ENCODE measurements around the gene MYZAP.

DNA sequence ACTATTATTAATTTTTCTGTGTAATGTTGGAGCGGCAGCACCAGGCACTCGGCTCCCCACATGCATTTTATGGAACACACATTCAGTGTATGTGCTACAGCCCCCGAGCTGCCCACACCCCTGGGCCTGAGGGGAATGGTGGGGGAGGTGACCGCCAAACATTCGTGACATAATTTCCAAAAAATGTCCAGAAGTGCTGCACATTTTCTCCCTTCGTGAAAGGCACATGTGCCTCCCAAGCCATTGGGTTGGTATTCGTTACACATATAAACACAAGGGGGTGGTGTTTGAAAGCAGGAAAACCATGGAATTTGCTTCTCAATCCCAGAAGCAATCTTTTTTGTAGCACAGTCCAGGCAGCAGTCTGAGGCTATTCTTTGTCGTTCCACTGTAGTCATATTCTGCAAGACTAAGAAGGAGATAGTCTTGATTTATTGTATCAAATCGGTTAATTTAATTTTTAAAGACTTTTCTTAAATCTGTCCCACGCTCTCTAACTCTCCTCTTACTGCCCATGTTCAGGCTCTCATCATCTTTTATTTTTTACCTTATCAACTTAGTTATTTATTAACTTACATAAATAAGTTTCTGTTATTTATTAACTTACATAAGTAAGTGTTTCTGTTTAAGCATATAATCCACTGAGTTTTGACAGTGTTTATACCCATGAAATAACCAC, 75.6 kb downstream of the MYZAP start:
- TF ChIP-seq POLR2AphosphoS5 (IDR thresholded peaks at IDR 0.05) (no peak), EZH2 (IDR thresholded peaks at IDR 0.05; ENCODE audit: borderline replicate concordance, insufficient read depth, low read length, poor library complexity, severe bottlenecking) (no peak), MXI1 (conservative IDR thresholded peaks at IDR 0.05; ENCODE audit: poor library complexity, severe bottlenecking) (no peak), EP300 (conservative IDR thresholded peaks at IDR 0.05; ENCODE audit: poor library complexity, severe bottlenecking) (no peak)
- TF ChIP-seq, protein P1, sequence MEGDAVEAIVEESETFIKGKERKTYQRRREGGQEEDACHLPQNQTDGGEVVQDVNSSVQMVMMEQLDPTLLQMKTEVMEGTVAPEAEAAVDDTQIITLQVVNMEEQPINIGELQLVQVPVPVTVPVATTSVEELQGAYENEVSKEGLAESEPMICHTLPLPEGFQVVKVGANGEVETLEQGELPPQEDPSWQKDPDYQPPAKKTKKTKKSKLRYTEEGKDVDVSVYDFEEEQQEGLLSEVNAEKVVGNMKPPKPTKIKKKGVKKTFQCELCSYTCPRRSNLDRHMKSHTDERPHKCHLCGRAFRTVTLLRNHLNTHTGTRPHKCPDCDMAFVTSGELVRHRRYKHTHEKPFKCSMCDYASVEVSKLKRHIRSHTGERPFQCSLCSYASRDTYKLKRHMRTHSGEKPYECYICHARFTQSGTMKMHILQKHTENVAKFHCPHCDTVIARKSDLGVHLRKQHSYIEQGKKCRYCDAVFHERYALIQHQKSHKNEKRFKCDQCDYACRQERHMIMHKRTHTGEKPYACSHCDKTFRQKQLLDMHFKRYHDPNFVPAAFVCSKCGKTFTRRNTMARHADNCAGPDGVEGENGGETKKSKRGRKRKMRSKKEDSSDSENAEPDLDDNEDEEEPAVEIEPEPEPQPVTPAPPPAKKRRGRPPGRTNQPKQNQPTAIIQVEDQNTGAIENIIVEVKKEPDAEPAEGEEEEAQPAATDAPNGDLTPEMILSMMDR (IDR thresholded peaks at IDR 0.05; ENCODE audit: poor library complexity, severe bottlenecking): no peak
